HEK293 (cell line): ENCODE results near the gene PIK3R6.

Experiments used
- CTCF ChIA-PET: fragments of 350-600 bp; formaldehyde crosslinking; extraction: SDS; loops from one replicate; lab custom pipeline; 2021; ENCODE audit warnings: antibody characterized with exemption; lab: Yijun Ruan, JAX
- POLR2A ChIA-PET: fragments of 300-600 bp; formaldehyde crosslinking; extraction: SDS; loops from one replicate; lab custom pipeline; 2020; ENCODE audit warnings: antibody characterized with exemption, inconsistent platforms; lab: Yijun Ruan, JAX
- H3K27ac ChIP-seq: fragments of 200-500 bp; sonication (Bioruptor generic); 2 replicates; pipeline ENCODE4 v1.5.1; 2014; ENCODE audit warnings: low read depth, low read length, control low read depth, inconsistent platforms; ENCODE audit errors: extremely low read depth
- H3K36me3 ChIP-seq, 2 experiments: fragments of 200-500 bp in 1 of 2; sonication (Bioruptor generic) in 1 of 2; 1 replicate in 1 of 2; 2 replicates in 1 of 2; pipeline ENCODE4 v1.5.1; 2014 to 2017; ENCODE audit warnings: inconsistent platforms in 2 of 2, low read length in 2 of 2; ENCODE audit not compliant: control insufficient read depth in 2 of 2, insufficient read depth in 1 of 2
- H3K4me1 ChIP-seq: fragments of 200-500 bp; sonication (Bioruptor generic); 2 replicates; pipeline ENCODE4 v1.5.1; 2014; ENCODE audit warnings: mild to moderate bottlenecking, low read length, inconsistent platforms; ENCODE audit not compliant: control insufficient read depth, insufficient read depth
- H3K4me3 ChIP-seq: 2 replicates; pipeline ENCODE4 v1.5.1; 2011; ENCODE audit warnings: low read depth, mild to moderate bottlenecking, control low read depth, low read length, moderate library complexity
- H3K9me3 ChIP-seq: fragments of 200-500 bp; sonication (Bioruptor generic); 2 replicates; pipeline ENCODE4 v1.5.1; 2014; ENCODE audit warnings: low read depth, low read length, inconsistent platforms; ENCODE audit not compliant: control insufficient read depth, insufficient read depth
- EGR2 ChIP-seq: fragments of 450-650 bp; formaldehyde crosslinking; IDR thresholded peaks from 2 replicates; pipeline ENCODE4 v1.5.1; 2016; ENCODE audit warnings: low read depth, missing biosample characterization, missing genetic modification characterization
- HOXA7 ChIP-seq: sonication (generic); formaldehyde crosslinking; IDR thresholded peaks from 2 replicates; pipeline ENCODE4 v1.8.1; 2022; ENCODE audit warnings: missing genetic modification reagents, borderline replicate concordance
- IKZF3 ChIP-seq: fragments of 450-650 bp; IDR thresholded peaks from 2 replicates; pipeline ENCODE4 v1.5.0; 2018; ENCODE audit warnings: missing biosample characterization, mild to moderate bottlenecking, missing genetic modification characterization, moderate library complexity
- KLF10 ChIP-seq: fragments of 450-650 bp; IDR thresholded peaks from 2 replicates; pipeline ENCODE4 v1.5.1; 2018; ENCODE audit warnings: missing biosample characterization, mild to moderate bottlenecking, missing genetic modification characterization
- ZBTB21 ChIP-seq: fragments of 450-650 bp; formaldehyde crosslinking; IDR thresholded peaks from 2 replicates; pipeline ENCODE4 v1.5.1; 2017; ENCODE audit warnings: missing biosample characterization, missing genetic modification characterization
- ZBTB7A ChIP-seq: fragments of 450-650 bp; formaldehyde crosslinking; IDR thresholded peaks from 2 replicates; pipeline ENCODE4 v1.5.1; 2016; ENCODE audit warnings: low read depth, missing biosample characterization, missing genetic modification characterization
- ZIC2 ChIP-seq: fragments of 450-650 bp; formaldehyde crosslinking; IDR thresholded peaks from 2 replicates; pipeline ENCODE4 v1.5.1; 2016; ENCODE audit warnings: missing biosample characterization, missing genetic modification characterization
- ZNF112 ChIP-seq: fragments of 450-650 bp; formaldehyde crosslinking; IDR thresholded peaks from 2 replicates; pipeline ENCODE4 v1.5.0; 2017; ENCODE audit warnings: missing biosample characterization, missing genetic modification characterization
- ZNF114 ChIP-seq: fragments of 450-650 bp; formaldehyde crosslinking; IDR thresholded peaks from 2 replicates; pipeline ENCODE4 v1.5.0; 2017; ENCODE audit warnings: missing biosample characterization, missing genetic modification characterization
- ZNF138 ChIP-seq: fragments of 450-650 bp; formaldehyde crosslinking; IDR thresholded peaks from 2 replicates; pipeline ENCODE4 v1.5.1; 2016; ENCODE audit warnings: missing biosample characterization, missing genetic modification characterization, borderline replicate concordance
- ZNF16 ChIP-seq: fragments of 450-650 bp; formaldehyde crosslinking; IDR thresholded peaks from 2 replicates; pipeline ENCODE4 v1.5.1; 2016; ENCODE audit warnings: low read depth, missing biosample characterization, missing genetic modification characterization
- ZNF169 ChIP-seq: fragments of 450-650 bp; formaldehyde crosslinking; IDR thresholded peaks from 2 replicates; pipeline ENCODE4 v1.5.1; 2016; ENCODE audit warnings: missing biosample characterization, missing genetic modification characterization
- ZNF184 ChIP-seq: fragments of 450-650 bp; IDR thresholded peaks from 2 replicates; pipeline ENCODE4 v1.5.1; 2018; ENCODE audit warnings: missing biosample characterization, mild to moderate bottlenecking, missing genetic modification characterization
- ZNF221 ChIP-seq: fragments of 450-650 bp; formaldehyde crosslinking; IDR thresholded peaks from 2 replicates; pipeline ENCODE4 v1.5.1; 2017; ENCODE audit warnings: missing biosample characterization, missing genetic modification characterization, borderline replicate concordance
- ZNF311 ChIP-seq: fragments of 450-650 bp; formaldehyde crosslinking; IDR thresholded peaks from 2 replicates; pipeline ENCODE4 v1.5.1; 2017; ENCODE audit warnings: missing biosample characterization, missing genetic modification characterization, borderline replicate concordance
- ZNF335 ChIP-seq: fragments of 450-650 bp; formaldehyde crosslinking; conservative IDR thresholded peaks from 2 replicates; pipeline ENCODE4 v1.5.1; 2016; ENCODE audit warnings: missing biosample characterization, missing genetic modification characterization
- ZNF626 ChIP-seq: fragments of 450-650 bp; sonication (Bioruptor Pico); formaldehyde crosslinking; IDR thresholded peaks from 2 replicates; pipeline ENCODE4 v1.5.1; 2018; ENCODE audit warnings: missing biosample characterization, missing genetic modification characterization, inconsistent platforms
- ZSCAN23 ChIP-seq: fragments of 450-650 bp; formaldehyde crosslinking; IDR thresholded peaks from 2 replicates; pipeline ENCODE4 v1.5.1; 2016; ENCODE audit warnings: missing biosample characterization, missing genetic modification characterization
- TF ChIP-seq, protein P1 (sequence below): fragments of 450-650 bp; formaldehyde crosslinking; IDR thresholded peaks from 2 replicates; pipeline ENCODE4 v1.5.1; 2016; ENCODE audit warnings: missing biosample characterization, missing genetic modification characterization
- TF ChIP-seq, protein P2 (sequence below): fragments of 450-650 bp; formaldehyde crosslinking; IDR thresholded peaks from 2 replicates; pipeline ENCODE4 v1.5.1; 2016; ENCODE audit warnings: missing biosample characterization, missing genetic modification characterization
- TF ChIP-seq, protein P3 (sequence below): fragments of 450-650 bp; formaldehyde crosslinking; IDR thresholded peaks from 2 replicates; pipeline ENCODE4 v1.5.1; 2016; ENCODE audit warnings: missing biosample characterization, missing genetic modification characterization

PIK3R6 gene

DNA sequence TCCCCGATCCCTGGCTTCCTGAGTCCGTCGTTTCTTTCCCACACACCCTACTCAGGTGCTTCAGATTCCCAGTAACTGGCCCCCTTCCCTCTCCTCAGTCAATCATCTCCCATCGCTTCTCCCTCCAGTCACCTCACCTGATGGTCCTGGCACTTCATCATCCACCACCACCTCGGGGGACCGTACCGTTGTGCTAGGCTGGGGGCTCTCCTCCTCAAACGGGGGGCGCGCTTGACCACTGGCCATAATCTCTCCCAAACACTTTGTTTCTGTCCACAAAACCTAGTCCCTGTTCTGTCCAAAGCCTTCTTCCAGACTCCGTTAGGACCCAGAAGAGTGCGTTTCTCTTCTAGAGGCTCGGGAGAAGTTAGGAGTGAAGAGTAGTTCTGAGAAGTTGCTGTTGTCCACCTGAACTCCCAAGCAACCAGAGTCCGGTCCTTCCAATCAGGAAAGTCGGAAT, 109.3 kb downstream of the PIK3R6 start, which contains the start of gene SPDYE4:
SPDYE4 (minus strand) TSS at position 410 of the 460 bp plus-strand sequence; CDS start at position 246, 164 bp downstream.
- H3K27ac ChIP-seq = no peak within 1 kb of the TSS
- ChIA-PET POLR2A (interaction anchor here (0.6 kb wide), 1 partner anchor 11 kb away, joined by 3 read pairs; no protein-coding TSS in a partner anchor), CTCF (no interaction called here)
- H3K4me1 ChIP-seq = no peaks in the 10 kb centered on the region
- no peak within 1 kb of the TSS for H3K4me3 ChIP-seq
- no peak for TF ChIP-seq ZNF169 (tag by site-specific recombination)
- no peaks in the 10 kb centered on the region for H3K36me3 ChIP-seq
- H3K9me3 ChIP-seq = peaks cover 2% of the 10 kb centered on the region; the same call in 1 of the 2 replicates

DNA sequence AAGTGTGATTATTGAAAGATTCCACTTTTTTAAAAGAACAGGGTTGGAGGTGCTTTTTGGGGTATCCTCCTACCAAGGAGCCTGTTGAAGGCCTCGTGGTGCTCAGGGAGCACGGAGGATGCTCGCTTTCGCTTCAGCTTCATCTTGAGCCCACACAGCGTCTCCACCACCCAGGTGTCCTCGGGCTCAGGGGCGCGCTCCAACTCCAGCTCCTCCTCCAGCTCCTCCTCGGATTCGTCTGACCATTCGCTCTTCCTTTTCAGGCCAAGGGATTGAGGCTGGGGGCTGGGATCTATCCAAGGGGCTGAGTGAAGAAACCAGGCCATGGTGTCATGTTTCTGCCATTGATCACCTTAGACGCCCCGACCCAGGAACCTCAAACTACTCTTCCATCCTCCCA, 110.3 kb downstream of the PIK3R6 start:
- ChIA-PET POLR2A (no interaction called here), CTCF (interaction anchor here (0.6 to 1.8 kb wide), 5 partner anchors 11 to 240 kb away, joined by 3 to 13 read pairs (median 3); no protein-coding TSS in a partner anchor)
- H3K4me1 ChIP-seq = no peaks in the 10 kb centered on the region
- H3K4me3 ChIP-seq = no peak overlapping the region
- no peak overlapping the region for H3K27ac ChIP-seq
- no peak for TF ChIP-seq ZNF626 (tag by site-specific recombination)
- H3K36me3 ChIP-seq = no peaks in the 10 kb centered on the region
- no peaks in the 10 kb centered on the region for H3K9me3 ChIP-seq

DNA sequence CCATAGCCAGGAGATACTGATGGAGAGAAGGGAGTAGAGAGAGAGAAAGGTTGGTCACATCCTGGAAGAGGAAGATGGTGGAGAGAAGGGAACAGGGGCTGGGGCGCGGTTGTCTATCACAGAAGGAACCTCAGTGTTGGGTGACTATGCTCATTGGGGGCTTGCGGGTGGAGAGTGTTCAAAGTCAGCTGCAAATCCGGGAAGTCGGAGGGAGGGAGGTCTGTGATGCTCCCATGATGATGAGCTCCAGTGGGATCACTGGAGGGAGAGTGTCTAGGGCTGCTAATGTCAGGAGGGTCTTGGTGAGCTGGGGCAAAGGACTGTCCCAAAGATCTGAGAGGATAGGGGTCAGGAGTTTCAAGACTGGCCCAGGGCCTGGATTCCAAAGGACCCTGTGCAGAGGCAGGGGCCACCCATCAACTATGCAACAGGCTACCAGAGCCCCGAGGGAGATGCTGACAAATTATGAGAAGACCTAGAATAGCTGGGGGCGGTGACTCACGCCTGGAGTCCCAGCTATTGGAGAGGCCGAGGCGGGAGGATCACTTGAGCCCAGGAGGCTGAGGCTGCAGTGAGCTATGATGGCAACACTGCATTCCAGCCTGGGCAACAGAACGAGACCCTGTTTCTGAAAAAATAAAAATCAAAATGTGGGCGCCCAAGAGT, 111.8 kb downstream of the PIK3R6 start:
- ChIA-PET CTCF (interaction anchor here (1.4 to 1.8 kb wide), 2 partner anchors 9 to 30 kb away, joined by 5 to 13 read pairs; no protein-coding TSS in a partner anchor), POLR2A (interaction anchor here (0.6 kb wide), 1 partner anchor 462 kb away, joined by 8 read pairs; no protein-coding TSS in a partner anchor)
- no peaks in the 10 kb centered on the region for H3K9me3 ChIP-seq
- H3K4me3 ChIP-seq = no peak overlapping the region
- no peaks in the 10 kb centered on the region for H3K36me3 ChIP-seq
- no peaks in the 10 kb centered on the region for H3K4me1 ChIP-seq
- H3K27ac ChIP-seq = no peak overlapping the region
- TF ChIP-seq, protein P1, sequence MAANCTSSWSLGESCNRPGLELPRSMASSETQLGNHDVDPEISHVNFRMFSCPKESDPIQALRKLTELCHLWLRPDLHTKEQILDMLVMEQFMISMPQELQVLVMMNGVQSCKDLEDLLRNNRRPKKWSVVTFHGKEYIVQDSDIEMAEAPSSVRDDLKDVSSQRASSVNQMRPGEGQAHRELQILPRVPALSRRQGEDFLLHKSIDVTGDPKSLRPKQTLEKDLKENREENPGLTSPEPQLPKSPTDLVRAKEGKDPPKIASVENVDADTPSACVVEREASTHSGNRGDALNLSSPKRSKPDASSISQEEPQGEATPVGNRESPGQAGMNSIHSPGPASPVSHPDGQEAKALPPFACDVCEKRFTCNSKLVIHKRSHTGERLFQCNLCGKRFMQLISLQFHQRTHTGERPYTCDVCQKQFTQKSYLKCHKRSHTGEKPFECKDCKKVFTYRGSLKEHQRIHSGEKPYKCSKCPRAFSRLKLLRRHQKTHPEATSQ (tag by site-specific recombination) = no peak
- no peak for TF ChIP-seq ZIC2 (tag by site-specific recombination)
- TF ChIP-seq KLF10 (tag by site-specific recombination) = no peak
- TF ChIP-seq ZBTB21 = no peak
- no peak for TF ChIP-seq ZNF112 (tag by site-specific recombination)
- TF ChIP-seq IKZF3 (tag by site-specific recombination) = no peak
- no peak for TF ChIP-seq ZNF16 (tag by site-specific recombination)
- no peak for TF ChIP-seq ZNF221 (tag by site-specific recombination)
- no peak for TF ChIP-seq ZNF184
- TF ChIP-seq HOXA7 (CRISPR knock-in tag) = no peak
- no peak for TF ChIP-seq ZNF138 (tag by site-specific recombination)
- TF ChIP-seq ZNF335 (tag by site-specific recombination) = no peak
- no peak for TF ChIP-seq ZSCAN23 (tag by site-specific recombination)
- TF ChIP-seq, protein P2, sequence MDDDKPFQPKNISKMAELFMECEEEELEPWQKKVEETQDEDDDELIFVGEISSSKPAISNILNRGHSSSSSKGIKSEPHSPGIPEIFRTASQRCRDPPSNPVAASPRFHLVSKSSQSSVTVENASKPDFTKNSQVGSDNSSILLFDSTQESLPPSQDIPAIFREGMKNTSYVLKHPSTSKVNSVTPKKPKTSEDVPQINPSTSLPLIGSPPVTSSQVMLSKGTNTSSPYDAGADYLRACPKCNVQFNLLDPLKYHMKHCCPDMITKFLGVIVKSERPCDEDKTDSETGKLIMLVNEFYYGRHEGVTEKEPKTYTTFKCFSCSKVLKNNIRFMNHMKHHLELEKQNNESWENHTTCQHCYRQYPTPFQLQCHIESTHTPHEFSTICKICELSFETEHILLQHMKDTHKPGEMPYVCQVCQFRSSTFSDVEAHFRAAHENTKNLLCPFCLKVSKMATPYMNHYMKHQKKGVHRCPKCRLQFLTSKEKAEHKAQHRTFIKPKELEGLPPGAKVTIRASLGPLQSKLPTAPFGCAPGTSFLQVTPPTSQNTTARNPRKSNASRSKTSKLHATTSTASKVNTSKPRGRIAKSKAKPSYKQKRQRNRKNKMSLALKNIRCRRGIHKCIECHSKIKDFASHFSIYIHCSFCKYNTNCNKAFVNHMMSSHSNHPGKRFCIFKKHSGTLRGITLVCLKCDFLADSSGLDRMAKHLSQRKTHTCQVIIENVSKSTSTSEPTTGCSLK = no peak
- no peak for TF ChIP-seq EGR2
- no peak for TF ChIP-seq ZNF114
- no peak for TF ChIP-seq ZNF311 (tag by site-specific recombination)
- no peak for TF ChIP-seq ZBTB7A (tag by site-specific recombination)
- TF ChIP-seq, protein P3, sequence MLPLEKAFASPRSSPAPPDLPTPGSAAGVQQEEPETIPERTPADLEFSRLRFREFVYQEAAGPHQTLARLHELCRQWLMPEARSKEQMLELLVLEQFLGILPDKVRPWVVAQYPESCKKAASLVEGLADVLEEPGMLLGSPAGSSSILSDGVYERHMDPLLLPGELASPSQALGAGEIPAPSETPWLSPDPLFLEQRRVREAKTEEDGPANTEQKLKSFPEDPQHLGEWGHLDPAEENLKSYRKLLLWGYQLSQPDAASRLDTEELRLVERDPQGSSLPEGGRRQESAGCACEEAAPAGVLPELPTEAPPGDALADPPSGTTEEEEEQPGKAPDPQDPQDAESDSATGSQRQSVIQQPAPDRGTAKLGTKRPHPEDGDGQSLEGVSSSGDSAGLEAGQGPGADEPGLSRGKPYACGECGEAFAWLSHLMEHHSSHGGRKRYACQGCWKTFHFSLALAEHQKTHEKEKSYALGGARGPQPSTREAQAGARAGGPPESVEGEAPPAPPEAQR (tag by site-specific recombination) = no peak
